ENCODE results near the gene SYNGR2.

Gene SYNGR2

DNA sequence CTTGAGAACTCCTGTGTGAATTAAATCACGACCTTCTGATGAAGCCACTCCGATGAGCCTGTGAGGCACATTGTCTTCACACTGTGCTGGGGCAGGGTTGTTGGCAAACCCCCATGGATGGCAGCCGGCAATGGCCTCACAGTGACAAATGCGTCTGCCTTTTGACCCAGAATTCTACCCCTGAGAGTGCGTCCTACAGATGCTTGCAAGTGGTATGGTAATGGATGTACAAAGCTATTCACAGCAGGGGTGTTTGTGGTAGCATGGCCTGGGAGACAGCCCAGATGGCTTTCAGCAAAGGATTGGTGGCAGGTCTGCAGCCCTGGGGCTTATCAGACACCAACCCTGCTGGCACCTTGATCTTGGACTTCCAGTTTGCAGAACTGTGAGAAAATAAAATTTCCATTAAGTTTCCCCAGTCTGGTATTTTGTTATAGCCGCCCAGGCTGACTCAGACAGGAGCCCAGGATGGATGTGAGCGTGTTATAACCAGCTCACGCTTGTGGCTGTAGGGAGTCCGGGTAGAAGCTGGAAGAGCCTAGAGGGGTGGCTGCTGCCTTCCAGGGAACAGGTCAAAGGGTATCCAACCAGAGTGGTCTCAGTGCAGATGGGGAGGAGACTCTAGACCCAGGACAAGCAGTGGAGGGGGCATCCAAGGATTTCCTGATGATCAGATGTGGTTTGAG is 28.9 kb downstream of the SYNGR2 start:
- TF ChIP-seq LEF1 (IDR thresholded peaks at IDR 0.05; ENCODE audit: borderline replicate concordance) = no peak
- no peak for TF ChIP-seq ARNT (IDR thresholded peaks at IDR 0.05)
- no peak for TF ChIP-seq SP1 (IDR thresholded peaks at IDR 0.05)
- TF ChIP-seq ZNF384 (IDR thresholded peaks at IDR 0.05) = no peak
- TF ChIP-seq FOXM1 (IDR thresholded peaks at IDR 0.05; ENCODE audit: borderline replicate concordance) = no peak
- TF ChIP-seq FOXA1 (IDR thresholded peaks at IDR 0.05) = no peak
- TF ChIP-seq ELF4 (IDR thresholded peaks at IDR 0.05) = no peak
- TF ChIP-seq HDGF (IDR thresholded peaks at IDR 0.05; ENCODE audit: borderline replicate concordance) = no peak
- no peak for TF ChIP-seq SUZ12 (IDR thresholded peaks at IDR 0.05)
- no peak for TF ChIP-seq FOXK2 (IDR thresholded peaks at IDR 0.05)
- no peak for DNase-seq (ENCODE audit: extremely low spot score)
- POLR2A ChIA-PET = interaction anchor here (1.0 to 9.2 kb wide), 2 partner anchors 10 to 17 kb away, joined by 4 to 50 read pairs; partner anchors contain the start of genes AFMID, BIRC5 and TK1
- CTCF ChIA-PET = interaction anchor here (0.6 kb wide), 1 partner anchor 56 kb away, joined by 3 read pairs; no protein-coding TSS in a partner anchor

DNA sequence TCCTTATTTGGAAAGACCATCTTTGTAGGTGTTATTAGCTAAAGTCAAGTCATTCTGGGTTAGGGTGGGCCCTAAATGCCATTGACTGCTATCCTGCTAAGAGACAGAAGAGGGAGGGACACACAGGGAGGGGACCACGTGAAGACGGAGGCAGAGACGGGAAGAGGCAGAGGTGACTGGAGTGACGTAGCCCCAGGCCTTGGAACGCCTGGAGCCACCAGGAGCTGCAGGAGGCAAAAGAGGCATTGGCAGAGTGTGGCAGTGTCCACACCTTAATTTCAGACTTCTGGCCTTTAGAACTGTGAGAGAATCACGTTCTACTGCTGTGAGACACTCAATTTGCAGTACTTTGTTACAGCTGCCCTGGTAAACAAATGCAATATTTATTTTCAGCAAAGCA is 32.1 kb downstream of the SYNGR2 start:
- CTCF ChIA-PET = interaction anchor here (0.9 kb wide), 1 partner anchor 45 kb away, joined by 3 read pairs; no protein-coding TSS in a partner anchor
- POLR2A ChIA-PET = interaction anchor here (9.2 kb wide), 1 partner anchor 13 kb away, joined by 50 read pairs; the partner anchor contains the start of genes AFMID and TK1
- no peak for DNase-seq (ENCODE audit: extremely low spot score)
- no peak for TF ChIP-seq FOXK2 (IDR thresholded peaks at IDR 0.05)
- TF ChIP-seq CTBP1 (IDR thresholded peaks at IDR 0.05; ENCODE audit: borderline replicate concordance) = no peak
- TF ChIP-seq ELF4 (IDR thresholded peaks at IDR 0.05) = no peak
- TF ChIP-seq L3MBTL2 (conservative IDR thresholded peaks at IDR 0.05) = no peak
- no peak for TF ChIP-seq SUZ12 (IDR thresholded peaks at IDR 0.05)
- TF ChIP-seq ZNF384 (IDR thresholded peaks at IDR 0.05) = no peak
- TF ChIP-seq TARDBP (IDR thresholded peaks at IDR 0.05) = no peak
- no peak for TF ChIP-seq LEF1 (IDR thresholded peaks at IDR 0.05; ENCODE audit: borderline replicate concordance)
- TF ChIP-seq SP1 (IDR thresholded peaks at IDR 0.05) = no peak
- no peak for TF ChIP-seq BHLHE40 (IDR thresholded peaks at IDR 0.05; ENCODE audit: borderline replicate concordance)
- TF ChIP-seq, protein P1, sequence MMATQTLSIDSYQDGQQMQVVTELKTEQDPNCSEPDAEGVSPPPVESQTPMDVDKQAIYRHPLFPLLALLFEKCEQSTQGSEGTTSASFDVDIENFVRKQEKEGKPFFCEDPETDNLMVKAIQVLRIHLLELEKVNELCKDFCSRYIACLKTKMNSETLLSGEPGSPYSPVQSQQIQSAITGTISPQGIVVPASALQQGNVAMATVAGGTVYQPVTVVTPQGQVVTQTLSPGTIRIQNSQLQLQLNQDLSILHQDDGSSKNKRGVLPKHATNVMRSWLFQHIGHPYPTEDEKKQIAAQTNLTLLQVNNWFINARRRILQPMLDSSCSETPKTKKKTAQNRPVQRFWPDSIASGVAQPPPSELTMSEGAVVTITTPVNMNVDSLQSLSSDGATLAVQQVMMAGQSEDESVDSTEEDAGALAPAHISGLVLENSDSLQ (IDR thresholded peaks at IDR 0.05) = no peak
- no peak for TF ChIP-seq ARNT (IDR thresholded peaks at IDR 0.05)
- no peak for TF ChIP-seq HDGF (IDR thresholded peaks at IDR 0.05; ENCODE audit: borderline replicate concordance)
- no peak for TF ChIP-seq FOXM1 (IDR thresholded peaks at IDR 0.05; ENCODE audit: borderline replicate concordance)
- TF ChIP-seq FOXA1 (IDR thresholded peaks at IDR 0.05) = no peak
- TF ChIP-seq NFRKB (IDR thresholded peaks at IDR 0.05) = no peak

DNA sequence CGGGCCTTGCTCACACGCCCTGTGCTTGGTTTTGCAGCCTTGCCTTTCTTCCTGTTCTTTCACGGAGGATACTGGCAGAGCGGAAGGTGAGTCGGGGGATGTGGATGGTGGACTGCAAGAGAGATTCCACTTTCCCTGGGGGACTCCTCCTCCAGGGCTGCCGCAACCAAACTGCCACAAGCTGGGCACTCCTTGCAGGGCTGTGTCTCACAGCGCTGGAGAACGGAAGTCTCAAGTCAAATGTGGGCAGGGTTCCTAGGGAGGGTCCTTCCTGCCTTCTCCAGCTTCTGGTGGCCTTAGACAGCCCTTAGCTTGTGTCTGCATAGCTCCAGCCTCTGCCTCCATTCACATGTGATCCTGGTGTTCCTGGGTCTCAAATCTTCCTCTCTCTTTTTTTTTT is 34.3 kb downstream of the SYNGR2 start:
- no peak for DNase-seq (ENCODE audit: extremely low spot score)
- TF ChIP-seq, protein P1 (IDR thresholded peaks at IDR 0.05) = no peak
- TF ChIP-seq ZNF384 (IDR thresholded peaks at IDR 0.05) (no peak), ARNT (IDR thresholded peaks at IDR 0.05) (no peak), FOXA1 (IDR thresholded peaks at IDR 0.05) (no peak), SUZ12 (IDR thresholded peaks at IDR 0.05) (no peak), NFRKB (IDR thresholded peaks at IDR 0.05) (no peak), L3MBTL2 (conservative IDR thresholded peaks at IDR 0.05) (no peak), HDGF (IDR thresholded peaks at IDR 0.05; ENCODE audit: borderline replicate concordance) (no peak), CTBP1 (IDR thresholded peaks at IDR 0.05; ENCODE audit: borderline replicate concordance) (no peak), FOXK2 (IDR thresholded peaks at IDR 0.05) (no peak), TARDBP (IDR thresholded peaks at IDR 0.05) (no peak), ELF4 (IDR thresholded peaks at IDR 0.05) (no peak)
- ChIA-PET CTCF (no interaction called here), POLR2A (interaction anchor here (9.2 kb wide), 1 partner anchor 15 kb away, joined by 50 read pairs; the partner anchor contains the start of genes AFMID and TK1)

DNA sequence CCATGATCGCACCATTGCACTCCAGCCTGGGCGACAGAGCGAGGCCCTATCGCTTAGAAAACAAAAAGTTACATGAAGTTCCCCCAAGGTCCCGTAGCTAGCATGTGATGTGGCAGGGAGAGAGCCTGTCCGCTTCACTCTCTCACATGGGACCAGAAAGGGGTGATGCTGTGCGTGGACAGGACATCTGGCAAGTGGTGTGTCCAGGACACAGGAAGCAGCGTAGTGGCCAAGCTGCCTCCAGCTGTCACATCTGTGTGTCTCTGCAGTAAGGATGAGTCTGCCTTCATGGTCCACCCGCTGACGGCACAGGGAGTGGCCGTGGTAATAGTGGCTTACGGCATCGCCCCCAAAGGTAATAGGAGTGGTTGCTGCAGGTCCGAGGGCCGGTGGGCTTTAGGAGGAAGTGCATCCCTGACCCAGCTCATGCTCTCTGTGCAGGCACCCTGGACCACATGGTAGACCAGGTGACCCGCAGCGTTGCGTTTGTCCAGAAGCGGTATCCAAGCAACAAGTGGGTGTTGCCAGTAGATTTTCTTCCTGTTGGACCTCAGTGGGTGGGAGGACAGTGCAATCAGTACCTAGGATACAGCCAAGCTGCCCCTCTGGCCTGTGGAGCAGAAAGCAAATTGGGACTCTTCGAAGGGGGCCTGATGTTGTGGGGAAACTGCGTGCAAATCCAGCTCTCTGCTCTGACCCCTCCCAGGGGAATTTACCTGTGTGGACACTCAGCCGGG is 36.2 kb downstream of the SYNGR2 start:
- no peak for DNase-seq (ENCODE audit: extremely low spot score)
- CTCF ChIA-PET = no interaction called here
- POLR2A ChIA-PET = interaction anchor here (1.2 kb wide), 1 partner anchor 17 kb away, joined by 3 read pairs; the partner anchor contains the start of genes AFMID and TK1
- TF ChIP-seq NFRKB (IDR thresholded peaks at IDR 0.05) (no peak), BHLHE40 (IDR thresholded peaks at IDR 0.05; ENCODE audit: borderline replicate concordance) (no peak), TARDBP (IDR thresholded peaks at IDR 0.05) (no peak), ZNF384 (IDR thresholded peaks at IDR 0.05) (no peak), FOXM1 (IDR thresholded peaks at IDR 0.05; ENCODE audit: borderline replicate concordance) (no peak), SUZ12 (IDR thresholded peaks at IDR 0.05) (no peak), ELF4 (IDR thresholded peaks at IDR 0.05) (no peak), HDGF (IDR thresholded peaks at IDR 0.05; ENCODE audit: borderline replicate concordance) (no peak), CTBP1 (IDR thresholded peaks at IDR 0.05; ENCODE audit: borderline replicate concordance) (no peak), FOXK2 (IDR thresholded peaks at IDR 0.05) (no peak), FOXA1 (IDR thresholded peaks at IDR 0.05) (no peak), LEF1 (IDR thresholded peaks at IDR 0.05; ENCODE audit: borderline replicate concordance) (no peak), SP1 (IDR thresholded peaks at IDR 0.05) (no peak), ARNT (IDR thresholded peaks at IDR 0.05) (no peak)
- TF ChIP-seq, protein P1 (IDR thresholded peaks at IDR 0.05) = no peak

DNA sequence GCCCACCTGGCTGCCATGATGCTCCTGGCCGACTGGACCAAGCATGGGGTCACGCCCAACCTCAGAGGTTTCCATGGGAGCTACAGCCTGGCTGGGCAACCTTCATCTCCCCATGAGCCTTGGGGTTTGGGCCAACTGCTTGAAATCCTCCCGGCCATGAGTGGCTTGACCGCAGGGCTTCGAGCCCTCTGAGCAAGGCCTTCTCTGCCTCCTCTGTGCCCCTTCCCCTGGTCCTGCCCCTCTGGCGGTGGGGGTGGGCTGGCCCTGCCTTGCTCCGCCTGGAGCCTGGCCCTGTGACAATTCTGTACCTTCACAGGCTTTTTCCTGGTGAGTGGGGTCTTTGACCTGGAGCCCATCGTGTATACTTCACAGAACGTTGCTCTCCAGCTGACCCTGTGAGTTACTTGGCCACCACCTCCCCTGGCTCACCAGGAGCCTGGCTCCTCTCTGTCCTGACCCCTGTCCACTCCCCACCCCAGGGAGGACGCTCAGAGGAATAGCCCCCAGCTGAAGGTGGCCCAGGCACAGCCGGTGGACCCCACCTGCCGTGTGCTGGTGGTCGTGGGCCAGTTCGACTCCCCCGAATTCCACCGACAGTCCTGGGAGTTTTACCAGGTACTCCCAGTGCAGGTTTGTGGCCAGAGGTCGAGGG is 36.9 kb downstream of the SYNGR2 start:
- TF ChIP-seq SUZ12 (IDR thresholded peaks at IDR 0.05) (no peak), FOXK2 (IDR thresholded peaks at IDR 0.05) (no peak), ARNT (IDR thresholded peaks at IDR 0.05) (no peak), BHLHE40 (IDR thresholded peaks at IDR 0.05; ENCODE audit: borderline replicate concordance) (no peak), FOXM1 (IDR thresholded peaks at IDR 0.05; ENCODE audit: borderline replicate concordance) (no peak), L3MBTL2 (conservative IDR thresholded peaks at IDR 0.05) (no peak), LEF1 (IDR thresholded peaks at IDR 0.05; ENCODE audit: borderline replicate concordance) (no peak), CTBP1 (IDR thresholded peaks at IDR 0.05; ENCODE audit: borderline replicate concordance) (no peak), ZNF384 (IDR thresholded peaks at IDR 0.05) (no peak), TARDBP (IDR thresholded peaks at IDR 0.05) (no peak), NFRKB (IDR thresholded peaks at IDR 0.05) (no peak), SP1 (IDR thresholded peaks at IDR 0.05) (no peak), HDGF (IDR thresholded peaks at IDR 0.05; ENCODE audit: borderline replicate concordance) (no peak)
- TF ChIP-seq, protein P1 (IDR thresholded peaks at IDR 0.05) = no peak
- CTCF ChIA-PET = interaction anchor here (0.6 to 1.1 kb wide), 2 partner anchors 46 to 77 kb away, joined by 3 read pairs; no protein-coding TSS in a partner anchor
- DNase-seq (ENCODE audit: extremely low spot score) = no peak
- POLR2A ChIA-PET = interaction anchor here (1.2 kb wide), 1 partner anchor 18 kb away, joined by 3 read pairs; the partner anchor contains the start of genes AFMID and TK1

Data from HEK293T (cell line).